AG09309 (cell line): Measurements from ENCODE around the gene IL1R2.
"Not testable (repeated sequence)": the region's sequence is repeated elsewhere in the genome, so short reads cannot be mapped to it uniquely, and the experiment has no call there.

ENCODE experiments used
- DNase-seq: peaks from one replicate; pipeline ENCODE4 v3.0.0-alpha.2; 2010; ENCODE audit warnings: low read depth
- H3K4me3 ChIP-seq: 2 replicates; pipeline ENCODE4 v1.5.1; 2011; ENCODE audit warnings: mild to moderate bottlenecking, low read depth, low read length, moderate library complexity; ENCODE audit not compliant: control insufficient read depth
- CTCF ChIP-seq: IDR thresholded peaks from 2 replicates; pipeline ENCODE4 v1.5.1; 2011; ENCODE audit warnings: mild to moderate bottlenecking, low read depth, low read length, inconsistent platforms; ENCODE audit not compliant: insufficient read depth, control insufficient read depth; ENCODE audit errors: missing control alignments

The IL1R2 gene

GRCh38 chr2:102064679-102065674, 73.2 kb downstream of the IL1R2 start:
- no peak for DNase-seq
- no peak overlapping the region for H3K4me3 ChIP-seq
- TF ChIP-seq CTCF, result no peak

- no peak for TF ChIP-seq CTCF
- no peak overlapping the region for H3K4me3 ChIP-seq
Measured at GRCh38 chr2:102065675-102066252, 74.0 kb downstream of the IL1R2 start.

GRCh38 chr2:102066554-102066953, 74.8 kb downstream of the IL1R2 start:
- no peak for TF ChIP-seq CTCF
- no peak for DNase-seq
- no peak overlapping the region for H3K4me3 ChIP-seq

More at GRCh38 chr2:102065675-102066252, 74.0 kb downstream of the IL1R2 start:
- no peak for DNase-seq

GRCh38 chr2:102068126-102068525, 76.4 kb downstream of the IL1R2 start:
- not testable (repeated sequence) for DNase-seq, H3K4me3 ChIP-seq

GRCh38 chr2:102069311-102069974, 77.7 kb downstream of the IL1R2 start:
- no peak for DNase-seq
- H3K4me3 ChIP-seq, result no peak overlapping the region
- no peak for TF ChIP-seq CTCF

- TF ChIP-seq CTCF, result no peak
- no peak for DNase-seq
- no peak overlapping the region for H3K4me3 ChIP-seq
Measured at GRCh38 chr2:102070058-102070642, 78.4 kb downstream of the IL1R2 start.

GRCh38 chr2:102072741-102073140, 81.0 kb downstream of the IL1R2 start:
- no peak for DNase-seq
- TF ChIP-seq CTCF, result no peak
- H3K4me3 ChIP-seq, result no peak overlapping the region
